Mucosa of gallbladder (tissue), 1 donor: ENCODE measurements around the gene HAO2. TPM values are rescaled to one million over a fixed set of nuclear protein-coding genes. Genes with fewer than 3 reads are reported as not detected.

Experiments
- DNase-seq: peaks from one replicate; pipeline ENCODE4 v3.0.0-alpha.2; 2020; ENCODE audit warnings: low spot score
- total RNA-seq: library from RNA; stranded (reverse); gene quantifications from one replicate; pipeline ENCODE4 v1.2.1, GENCODE V29; 2021
- donor health status: DM: no; HTN: no; CAD: no.

The HAO2 gene
- total RNA-seq, 1 donor from 2014 or later, result 0.17 TPM

- DNase-seq, result no peak
These were observed 70.2 kb downstream of the HAO2 start for GRCh38 chr1:119438761-119439160.

GRCh38 chr1:119440721-119441307 lies 72.2 kb downstream of the HAO2 start:
- DNase-seq, result no peak

GRCh38 chr1:119442756-119443155 lies 74.2 kb downstream of the HAO2 start:
- DNase-seq, result no peak

Other genes with a start within 250 kb of the HAO2 start
- 11.3 TPM for gene WARS2, start 228.1 kb upstream of the HAO2 start, total RNA-seq
- gene HSD3B2, start 46.4 kb downstream of the HAO2 start, total RNA-seq, result 1.8 TPM
- not detected for gene HSD3B1, start 138.4 kb downstream of the HAO2 start, total RNA-seq